NT2/D1 (cell line): ENCODE data around the gene OR51D1.

Experiments
- SUZ12 ChIP-seq: IDR thresholded peaks from 2 replicates; pipeline ENCODE4 v1.6.1; 2011; ENCODE audit not compliant: insufficient read length, insufficient read depth; ENCODE audit errors: extremely low read depth
- YY1 ChIP-seq: IDR thresholded peaks from 2 replicates; pipeline ENCODE4 v1.6.1; 2011; ENCODE audit not compliant: insufficient read length, insufficient read depth
- ZNF274 ChIP-seq: IDR thresholded peaks from 2 replicates; pipeline ENCODE4 v1.6.1; 2011; ENCODE audit warnings: mild to moderate bottlenecking, low read depth, low read length

- TF ChIP-seq YY1, result no peak
- TF ChIP-seq ZNF274, result no peak
- TF ChIP-seq SUZ12, result no peak
These were observed 7.0 kb downstream of the OR51D1 start for GRCh38 chr11:4644233-4644632.
